ENCODE results near the gene BHLHE23.

The BHLHE23 gene

DNA sequence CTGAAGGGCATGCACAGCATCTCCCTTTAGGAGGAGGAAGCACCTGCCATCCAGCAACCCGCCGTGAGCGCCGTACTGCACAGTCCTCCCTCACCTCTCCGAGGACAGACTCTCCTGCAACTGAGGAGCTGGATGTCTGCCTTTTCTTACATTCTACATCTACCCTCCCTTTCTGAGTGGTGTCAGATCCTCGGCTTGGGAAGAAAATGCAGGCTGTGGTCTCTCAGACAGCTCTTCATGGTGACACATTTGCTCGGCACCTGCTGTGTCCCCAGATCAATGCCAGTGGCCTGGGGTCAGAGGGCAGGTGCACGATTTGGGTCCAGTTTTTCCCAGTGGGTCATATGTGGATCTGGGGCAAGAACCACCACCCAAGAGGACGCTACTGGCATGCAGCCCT, 40.1 kb upstream of the BHLHE23 start:
- no peak for TF ChIP-seq BACH2 (CRISPR knock-in tag; IDR thresholded peaks at IDR 0.05; ENCODE audit: borderline replicate concordance)
- no peak for TF ChIP-seq OSR1 (CRISPR knock-in tag; IDR thresholded peaks at IDR 0.05)
- TF ChIP-seq ESRRG (CRISPR knock-in tag; IDR thresholded peaks at IDR 0.05), result no peak
- TF ChIP-seq SNAI2 (CRISPR knock-in tag; IDR thresholded peaks at IDR 0.05), result no peak
- no peak for TF ChIP-seq ZNF565 (CRISPR knock-in tag; conservative IDR thresholded peaks at IDR 0.05; ENCODE audit: low read depth)
- no peak for TF ChIP-seq ZNF70 (CRISPR knock-in tag; IDR thresholded peaks at IDR 0.05)
- TF ChIP-seq, protein P1, sequence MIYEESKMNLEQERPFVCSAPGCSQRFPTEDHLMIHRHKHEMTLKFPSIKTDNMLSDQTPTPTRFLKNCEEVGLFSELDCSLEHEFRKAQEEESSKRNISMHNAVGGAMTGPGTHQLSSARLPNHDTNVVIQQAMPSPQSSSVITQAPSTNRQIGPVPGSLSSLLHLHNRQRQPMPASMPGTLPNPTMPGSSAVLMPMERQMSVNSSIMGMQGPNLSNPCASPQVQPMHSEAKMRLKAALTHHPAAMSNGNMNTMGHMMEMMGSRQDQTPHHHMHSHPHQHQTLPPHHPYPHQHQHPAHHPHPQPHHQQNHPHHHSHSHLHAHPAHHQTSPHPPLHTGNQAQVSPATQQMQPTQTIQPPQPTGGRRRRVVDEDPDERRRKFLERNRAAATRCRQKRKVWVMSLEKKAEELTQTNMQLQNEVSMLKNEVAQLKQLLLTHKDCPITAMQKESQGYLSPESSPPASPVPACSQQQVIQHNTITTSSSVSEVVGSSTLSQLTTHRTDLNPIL (CRISPR knock-in tag; IDR thresholded peaks at IDR 0.05; ENCODE audit: low read depth), result no peak
- TF ChIP-seq, protein P2, sequence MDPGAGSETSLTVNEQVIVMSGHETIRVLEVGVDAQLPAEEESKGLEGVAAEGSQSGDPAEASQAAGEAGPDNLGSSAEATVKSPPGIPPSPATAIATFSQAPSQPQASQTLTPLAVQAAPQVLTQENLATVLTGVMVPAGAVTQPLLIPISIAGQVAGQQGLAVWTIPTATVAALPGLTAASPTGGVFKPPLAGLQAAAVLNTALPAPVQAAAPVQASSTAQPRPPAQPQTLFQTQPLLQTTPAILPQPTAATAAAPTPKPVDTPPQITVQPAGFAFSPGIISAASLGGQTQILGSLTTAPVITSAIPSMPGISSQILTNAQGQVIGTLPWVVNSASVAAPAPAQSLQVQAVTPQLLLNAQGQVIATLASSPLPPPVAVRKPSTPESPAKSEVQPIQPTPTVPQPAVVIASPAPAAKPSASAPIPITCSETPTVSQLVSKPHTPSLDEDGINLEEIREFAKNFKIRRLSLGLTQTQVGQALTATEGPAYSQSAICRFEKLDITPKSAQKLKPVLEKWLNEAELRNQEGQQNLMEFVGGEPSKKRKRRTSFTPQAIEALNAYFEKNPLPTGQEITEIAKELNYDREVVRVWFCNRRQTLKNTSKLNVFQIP (CRISPR knock-in tag; IDR thresholded peaks at IDR 0.05; ENCODE audit: borderline replicate concordance, low read depth), result no peak
- TF ChIP-seq ZC3H10 (CRISPR knock-in tag; IDR thresholded peaks at IDR 0.05), result no peak
- no peak for TF ChIP-seq RARB (CRISPR knock-in tag; IDR thresholded peaks at IDR 0.05)
- TF ChIP-seq ARNTL (CRISPR knock-in tag; IDR thresholded peaks at IDR 0.05; ENCODE audit: borderline replicate concordance, low read depth), result no peak
- no peak for TF ChIP-seq TSHZ2 (CRISPR knock-in tag; IDR thresholded peaks at IDR 0.05)
- TF ChIP-seq ISL1 (CRISPR knock-in tag; IDR thresholded peaks at IDR 0.05), result no peak

GRCh38 chr20:63045991-63046390, 39.2 kb upstream of the BHLHE23 start:
- no peak for TF ChIP-seq RARB (CRISPR knock-in tag; IDR thresholded peaks at IDR 0.05)
- no peak for TF ChIP-seq ZC3H10 (CRISPR knock-in tag; IDR thresholded peaks at IDR 0.05)
- no peak for TF ChIP-seq ZFP3 (CRISPR knock-in tag; IDR thresholded peaks at IDR 0.05)
- no peak for TF ChIP-seq CSDC2 (CRISPR knock-in tag; IDR thresholded peaks at IDR 0.05)
- TF ChIP-seq TOX (CRISPR knock-in tag; IDR thresholded peaks at IDR 0.05; ENCODE audit: borderline replicate concordance), result no peak
- no peak for TF ChIP-seq ZNF565 (CRISPR knock-in tag; conservative IDR thresholded peaks at IDR 0.05; ENCODE audit: low read depth)
- no peak for ATAC-seq

More for the DNA sequence above, 40.1 kb upstream of the BHLHE23 start:
- ATAC-seq, result no peak

DNA sequence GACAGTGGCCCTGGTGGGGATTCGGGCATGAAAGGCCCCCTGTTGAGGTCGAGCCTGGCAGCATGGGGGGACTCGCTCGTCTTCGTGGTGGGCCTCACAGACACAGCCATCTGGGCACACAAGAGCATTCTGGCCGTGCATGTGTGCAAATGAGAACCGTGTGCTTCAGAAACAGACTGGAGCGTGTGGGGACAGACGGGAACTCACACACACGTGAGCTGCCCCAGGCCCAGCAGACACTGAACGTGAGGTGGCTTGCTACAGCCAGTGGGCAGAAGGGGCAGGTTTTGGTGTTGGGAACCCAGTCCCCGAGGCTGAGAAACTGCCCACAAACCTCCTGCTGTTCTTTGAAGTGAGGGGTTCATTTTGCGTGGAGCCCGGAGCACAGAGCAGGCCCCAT, 38.6 kb upstream of the BHLHE23 start:
- no peak for TF ChIP-seq ZFP3 (CRISPR knock-in tag; IDR thresholded peaks at IDR 0.05)
- no peak for TF ChIP-seq ZC3H10 (CRISPR knock-in tag; IDR thresholded peaks at IDR 0.05)
- TF ChIP-seq ZNF70 (CRISPR knock-in tag; IDR thresholded peaks at IDR 0.05), result no peak
- TF ChIP-seq RARB (CRISPR knock-in tag; IDR thresholded peaks at IDR 0.05), result no peak
- no peak for TF ChIP-seq OSR1 (CRISPR knock-in tag; IDR thresholded peaks at IDR 0.05)
- no peak for TF ChIP-seq TSHZ2 (CRISPR knock-in tag; IDR thresholded peaks at IDR 0.05)
- TF ChIP-seq, protein P3, sequence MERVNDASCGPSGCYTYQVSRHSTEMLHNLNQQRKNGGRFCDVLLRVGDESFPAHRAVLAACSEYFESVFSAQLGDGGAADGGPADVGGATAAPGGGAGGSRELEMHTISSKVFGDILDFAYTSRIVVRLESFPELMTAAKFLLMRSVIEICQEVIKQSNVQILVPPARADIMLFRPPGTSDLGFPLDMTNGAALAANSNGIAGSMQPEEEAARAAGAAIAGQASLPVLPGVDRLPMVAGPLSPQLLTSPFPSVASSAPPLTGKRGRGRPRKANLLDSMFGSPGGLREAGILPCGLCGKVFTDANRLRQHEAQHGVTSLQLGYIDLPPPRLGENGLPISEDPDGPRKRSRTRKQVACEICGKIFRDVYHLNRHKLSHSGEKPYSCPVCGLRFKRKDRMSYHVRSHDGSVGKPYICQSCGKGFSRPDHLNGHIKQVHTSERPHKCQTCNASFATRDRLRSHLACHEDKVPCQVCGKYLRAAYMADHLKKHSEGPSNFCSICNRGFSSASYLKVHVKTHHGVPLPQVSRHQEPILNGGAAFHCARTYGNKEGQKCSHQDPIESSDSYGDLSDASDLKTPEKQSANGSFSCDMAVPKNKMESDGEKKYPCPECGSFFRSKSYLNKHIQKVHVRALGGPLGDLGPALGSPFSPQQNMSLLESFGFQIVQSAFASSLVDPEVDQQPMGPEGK (CRISPR knock-in tag; IDR thresholded peaks at IDR 0.05; ENCODE audit: borderline replicate concordance), result no peak
- no peak for TF ChIP-seq GLIS3 (CRISPR knock-in tag; IDR thresholded peaks at IDR 0.05)
- TF ChIP-seq CSDC2 (CRISPR knock-in tag; IDR thresholded peaks at IDR 0.05), result no peak
- TF ChIP-seq, protein P4, sequence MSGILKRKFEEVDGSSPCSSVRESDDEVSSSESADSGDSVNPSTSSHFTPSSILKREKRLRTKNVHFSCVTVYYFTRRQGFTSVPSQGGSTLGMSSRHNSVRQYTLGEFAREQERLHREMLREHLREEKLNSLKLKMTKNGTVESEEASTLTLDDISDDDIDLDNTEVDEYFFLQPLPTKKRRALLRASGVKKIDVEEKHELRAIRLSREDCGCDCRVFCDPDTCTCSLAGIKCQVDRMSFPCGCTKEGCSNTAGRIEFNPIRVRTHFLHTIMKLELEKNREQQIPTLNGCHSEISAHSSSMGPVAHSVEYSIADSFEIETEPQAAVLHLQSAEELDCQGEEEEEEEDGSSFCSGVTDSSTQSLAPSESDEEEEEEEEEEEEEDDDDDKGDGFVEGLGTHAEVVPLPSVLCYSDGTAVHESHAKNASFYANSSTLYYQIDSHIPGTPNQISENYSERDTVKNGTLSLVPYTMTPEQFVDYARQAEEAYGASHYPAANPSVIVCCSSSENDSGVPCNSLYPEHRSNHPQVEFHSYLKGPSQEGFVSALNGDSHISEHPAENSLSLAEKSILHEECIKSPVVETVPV (CRISPR knock-in tag; IDR thresholded peaks at IDR 0.05), result no peak
- TF ChIP-seq ZNF8 (CRISPR knock-in tag; IDR thresholded peaks at IDR 0.05), result no peak

More for the DNA sequence above, 38.6 kb upstream of the BHLHE23 start:
- no peak for ATAC-seq
